GM21723 (cell line): ENCODE results near the gene LAMA5.
A peak's percentile ranks its signal among the peaks of the same experiment; 100 is the strongest.

Experiments
- ATAC-seq: cut with Tn5 transposase; IDR thresholded peaks from one replicate; pipeline ENCODE4 v1.9.1; 2021; ENCODE audit warnings: mild to moderate bottlenecking, moderate library complexity; ENCODE audit not compliant: unreplicated experiment

The LAMA5 gene, protein sequence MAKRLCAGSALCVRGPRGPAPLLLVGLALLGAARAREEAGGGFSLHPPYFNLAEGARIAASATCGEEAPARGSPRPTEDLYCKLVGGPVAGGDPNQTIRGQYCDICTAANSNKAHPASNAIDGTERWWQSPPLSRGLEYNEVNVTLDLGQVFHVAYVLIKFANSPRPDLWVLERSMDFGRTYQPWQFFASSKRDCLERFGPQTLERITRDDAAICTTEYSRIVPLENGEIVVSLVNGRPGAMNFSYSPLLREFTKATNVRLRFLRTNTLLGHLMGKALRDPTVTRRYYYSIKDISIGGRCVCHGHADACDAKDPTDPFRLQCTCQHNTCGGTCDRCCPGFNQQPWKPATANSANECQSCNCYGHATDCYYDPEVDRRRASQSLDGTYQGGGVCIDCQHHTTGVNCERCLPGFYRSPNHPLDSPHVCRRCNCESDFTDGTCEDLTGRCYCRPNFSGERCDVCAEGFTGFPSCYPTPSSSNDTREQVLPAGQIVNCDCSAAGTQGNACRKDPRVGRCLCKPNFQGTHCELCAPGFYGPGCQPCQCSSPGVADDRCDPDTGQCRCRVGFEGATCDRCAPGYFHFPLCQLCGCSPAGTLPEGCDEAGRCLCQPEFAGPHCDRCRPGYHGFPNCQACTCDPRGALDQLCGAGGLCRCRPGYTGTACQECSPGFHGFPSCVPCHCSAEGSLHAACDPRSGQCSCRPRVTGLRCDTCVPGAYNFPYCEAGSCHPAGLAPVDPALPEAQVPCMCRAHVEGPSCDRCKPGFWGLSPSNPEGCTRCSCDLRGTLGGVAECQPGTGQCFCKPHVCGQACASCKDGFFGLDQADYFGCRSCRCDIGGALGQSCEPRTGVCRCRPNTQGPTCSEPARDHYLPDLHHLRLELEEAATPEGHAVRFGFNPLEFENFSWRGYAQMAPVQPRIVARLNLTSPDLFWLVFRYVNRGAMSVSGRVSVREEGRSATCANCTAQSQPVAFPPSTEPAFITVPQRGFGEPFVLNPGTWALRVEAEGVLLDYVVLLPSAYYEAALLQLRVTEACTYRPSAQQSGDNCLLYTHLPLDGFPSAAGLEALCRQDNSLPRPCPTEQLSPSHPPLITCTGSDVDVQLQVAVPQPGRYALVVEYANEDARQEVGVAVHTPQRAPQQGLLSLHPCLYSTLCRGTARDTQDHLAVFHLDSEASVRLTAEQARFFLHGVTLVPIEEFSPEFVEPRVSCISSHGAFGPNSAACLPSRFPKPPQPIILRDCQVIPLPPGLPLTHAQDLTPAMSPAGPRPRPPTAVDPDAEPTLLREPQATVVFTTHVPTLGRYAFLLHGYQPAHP (N-terminal part only)

DNA sequence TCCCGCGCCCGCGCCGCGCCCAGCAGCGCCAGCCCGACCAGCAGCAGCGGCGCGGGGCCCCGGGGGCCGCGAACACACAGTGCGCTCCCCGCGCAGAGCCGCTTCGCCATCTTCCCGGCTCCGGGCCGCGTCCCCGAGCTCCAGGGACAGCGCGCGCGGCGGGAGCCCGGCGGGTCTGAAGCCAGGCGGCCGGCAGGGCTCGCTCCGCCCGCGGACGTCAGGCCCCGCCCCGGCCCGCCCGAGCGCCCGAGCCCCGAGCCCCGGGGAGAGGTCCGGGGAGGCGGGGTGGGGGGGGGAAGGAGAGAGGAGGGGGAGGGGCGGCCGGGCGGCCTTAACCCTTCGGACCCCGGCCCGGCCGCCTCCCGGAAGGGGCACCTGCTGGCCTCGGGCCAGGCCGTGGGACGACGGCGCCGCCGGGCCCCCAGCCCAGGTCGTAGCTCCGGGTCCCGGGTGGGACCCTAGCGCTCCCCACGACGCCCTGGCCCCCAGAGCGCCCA lies at the start of gene LAMA5:
Gene LAMA5, minus strand, starts transcription at position 177 of the 497 bp plus-strand sequence. Its CDS starts 67 bp downstream, at position 110.
- no peak for ATAC-seq

DNA sequence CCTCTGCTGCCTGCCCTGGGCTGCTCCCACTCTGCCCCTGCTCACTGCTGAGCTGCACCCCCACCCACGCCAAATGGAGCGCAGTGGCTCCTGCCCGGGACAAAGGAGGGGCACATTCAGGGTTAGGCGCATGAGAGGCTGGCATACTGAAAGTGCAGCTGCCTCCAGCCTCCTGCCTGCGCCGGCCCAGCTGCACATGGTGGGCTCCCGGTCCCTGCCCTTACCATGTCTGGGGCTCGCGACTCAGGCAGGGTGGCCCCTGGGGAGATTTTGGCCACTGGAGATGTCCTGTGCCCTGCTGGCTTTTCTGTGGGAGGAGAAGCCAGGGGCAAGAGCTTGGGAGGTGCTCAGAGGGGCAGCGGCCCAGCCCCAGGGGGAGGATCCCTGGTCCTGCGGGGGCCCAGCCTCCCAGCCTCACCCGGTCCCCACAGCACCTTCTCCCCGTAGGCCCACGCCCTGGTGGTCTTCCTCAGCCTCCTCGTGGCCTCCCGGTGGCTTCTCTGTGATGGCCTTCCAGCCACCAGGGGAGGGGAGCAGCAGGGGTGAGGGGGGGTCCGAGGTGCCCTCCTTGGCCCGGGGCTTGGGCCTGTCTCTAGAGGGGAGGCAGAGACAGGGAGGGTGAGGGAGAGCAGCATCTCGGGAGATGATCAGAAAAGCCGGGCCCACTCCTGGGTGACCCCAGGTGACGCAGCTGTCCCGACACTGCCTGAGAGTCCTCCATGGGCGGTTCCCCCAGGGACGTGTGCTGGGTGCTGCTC lies 48.4 kb upstream of the LAMA5 start:
- no peak for ATAC-seq

DNA sequence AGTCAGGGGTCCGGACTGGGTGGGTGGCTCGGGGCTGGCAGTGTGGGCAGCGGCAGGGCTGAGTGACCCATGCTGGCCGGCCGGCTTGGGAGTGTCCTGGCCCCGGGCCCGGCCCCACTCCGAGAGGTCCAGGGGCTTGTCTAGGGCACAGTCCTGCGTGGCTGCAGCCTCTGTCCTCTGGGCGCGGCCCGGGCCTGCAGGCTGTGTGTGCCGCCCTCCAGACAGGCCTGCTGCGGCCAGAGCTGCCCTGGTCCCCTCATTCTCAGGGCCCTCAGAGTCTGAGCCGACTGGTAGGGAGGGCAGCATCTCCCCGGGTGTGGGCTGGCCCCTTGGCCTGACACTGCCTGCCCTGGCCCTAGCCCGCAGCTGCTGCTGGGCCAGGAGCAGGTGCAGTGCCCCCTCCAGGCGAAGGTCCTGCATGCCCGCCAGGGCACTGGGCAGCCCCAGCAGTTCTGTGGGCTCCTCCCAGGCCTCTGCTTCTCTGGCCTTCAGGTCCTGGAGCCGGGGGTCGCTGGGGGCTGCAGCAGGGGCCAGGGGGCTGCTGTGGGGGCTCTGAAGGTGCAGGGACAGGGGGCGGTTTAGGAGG lies 46.9 kb upstream of the LAMA5 start:
- ATAC-seq = no peak

DNA sequence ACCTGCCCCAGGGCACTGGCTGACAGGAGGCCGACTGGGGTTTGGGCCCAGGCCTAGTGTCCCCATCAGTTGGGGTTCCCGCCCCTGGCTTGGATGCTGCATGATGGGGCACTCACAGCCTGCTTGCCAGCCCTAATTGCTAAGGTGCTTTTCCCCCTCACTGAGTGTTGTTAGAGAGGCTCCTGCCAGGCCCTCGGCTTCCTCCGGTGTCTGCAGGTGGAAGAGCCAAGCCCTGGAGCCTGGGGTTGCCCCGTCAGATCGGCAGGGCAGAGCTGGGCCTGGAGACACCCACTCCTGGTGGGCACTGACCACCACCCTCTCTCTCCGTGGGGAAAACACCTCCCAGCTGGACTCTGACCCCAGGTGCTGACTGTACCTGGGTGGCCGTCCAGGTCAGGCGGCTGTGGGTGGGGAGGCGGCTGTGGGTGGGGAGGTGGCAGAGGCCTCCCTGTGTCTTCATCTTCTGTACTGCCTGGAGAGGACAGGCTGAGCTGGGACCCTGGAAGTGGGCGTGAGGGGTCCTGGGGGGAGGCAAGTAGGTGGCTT lies 46.0 kb upstream of the LAMA5 start:
- ATAC-seq = no peak

DNA sequence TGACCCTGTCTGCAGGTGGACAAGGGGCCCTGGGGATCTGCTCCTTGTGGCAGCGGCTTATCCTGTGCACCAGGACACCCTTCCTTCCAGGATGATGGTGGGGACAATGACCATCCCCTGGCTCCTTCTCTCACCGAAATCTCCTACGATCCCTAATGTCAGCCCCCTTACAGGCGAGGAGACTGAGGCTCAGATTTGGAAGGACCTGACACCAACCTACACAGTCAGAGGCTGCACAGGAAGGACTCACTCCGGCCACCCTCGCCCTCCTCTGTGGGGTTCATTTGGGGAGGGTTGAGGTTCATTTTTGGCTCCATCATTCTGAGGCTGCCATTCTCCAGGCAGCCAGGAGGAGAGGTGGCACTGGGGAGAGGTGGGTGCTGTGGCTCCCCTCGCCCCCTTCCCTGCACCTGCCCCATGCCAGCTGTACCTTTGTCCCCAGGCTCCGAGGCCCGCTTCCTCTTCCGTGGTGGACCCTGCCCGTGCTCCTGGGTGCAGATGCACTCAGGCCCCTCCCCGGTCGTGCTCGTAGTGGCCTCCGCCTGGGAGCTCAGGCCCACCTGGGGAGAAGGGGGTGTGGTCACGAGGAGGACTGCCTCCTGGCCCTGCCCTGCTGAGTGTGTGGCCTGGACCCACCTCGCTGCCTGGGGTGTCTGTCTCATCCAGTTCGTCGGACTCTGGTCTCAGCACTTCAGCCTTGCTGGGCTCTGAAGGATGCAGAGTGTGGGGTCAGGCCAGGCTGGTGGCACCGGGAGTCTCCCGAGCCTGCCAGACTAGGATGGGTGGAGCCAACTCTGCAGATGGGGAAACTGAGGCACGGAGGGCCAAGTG lies 45.3 kb upstream of the LAMA5 start:
- ATAC-seq = no peak

DNA sequence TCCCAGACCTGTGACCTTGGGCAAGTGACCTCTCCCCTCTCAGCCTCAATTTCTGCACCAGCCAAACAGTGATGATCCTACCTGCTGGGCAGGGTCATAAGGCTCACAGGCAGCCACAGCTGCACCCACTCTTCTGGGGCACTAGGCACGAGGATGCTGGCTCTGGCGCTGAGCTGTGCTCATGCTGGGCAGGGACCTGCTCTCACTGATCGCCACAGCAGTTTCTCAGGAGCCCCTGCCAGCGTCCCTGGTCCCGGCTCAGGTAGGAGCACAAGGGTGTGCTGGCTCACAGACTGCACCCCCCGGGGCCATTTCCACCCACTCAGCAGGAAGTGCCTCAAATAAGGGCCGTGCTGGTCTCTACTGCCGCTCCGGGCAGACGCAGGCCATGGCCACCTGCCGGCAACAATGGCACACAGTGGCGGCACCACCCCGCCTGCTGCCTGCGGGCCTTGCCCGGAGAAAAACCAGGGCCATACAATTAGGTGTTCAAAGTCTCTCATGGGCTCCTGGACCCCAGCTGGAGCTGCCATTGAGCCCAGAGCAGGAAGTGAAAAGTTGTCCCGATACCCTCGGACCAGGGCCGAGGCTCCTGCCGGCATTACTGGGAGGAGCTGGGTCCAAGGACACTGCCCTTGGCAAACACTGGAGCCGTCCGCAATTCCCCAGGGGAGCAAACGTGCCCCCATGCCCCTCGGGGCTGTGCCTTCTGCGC lies 44.5 kb upstream of the LAMA5 start:
- no peak for ATAC-seq

DNA sequence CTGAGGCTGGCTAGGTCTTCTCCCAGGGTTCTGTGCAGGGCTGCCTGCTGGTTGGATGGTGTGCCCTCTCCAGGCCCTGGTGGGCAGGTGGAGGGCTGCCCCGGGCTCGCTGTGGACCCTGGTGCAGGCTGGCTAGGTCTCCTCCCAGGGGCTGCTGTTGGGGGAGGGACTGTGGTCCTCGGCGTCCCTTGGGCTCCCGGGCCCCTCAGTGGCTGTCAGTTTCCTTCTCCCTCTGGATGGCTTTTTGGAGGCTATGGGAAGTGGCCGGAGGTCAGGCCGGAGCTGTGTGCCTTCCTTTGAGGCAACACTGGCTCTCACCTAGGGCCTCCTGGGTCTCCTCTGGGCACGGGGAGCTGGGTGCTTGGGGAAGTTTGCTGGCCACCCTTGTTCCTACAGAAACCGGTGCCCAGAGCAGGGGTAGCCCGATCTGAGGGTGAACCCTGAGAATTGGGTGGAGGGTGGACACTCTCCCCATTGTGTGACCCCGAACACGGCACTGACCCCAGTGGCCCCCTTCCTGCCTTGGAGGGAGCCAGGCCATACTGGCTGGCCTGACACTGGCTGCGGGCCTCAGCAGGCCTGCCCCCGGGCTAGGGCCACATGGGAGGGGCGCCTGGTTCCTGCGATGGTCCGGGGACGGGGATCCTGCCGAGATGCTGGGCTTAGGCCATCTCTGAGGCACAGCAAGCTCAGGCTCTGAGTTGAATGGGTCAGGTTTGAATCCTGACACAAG lies 43.8 kb upstream of the LAMA5 start:
- no peak for ATAC-seq

DNA sequence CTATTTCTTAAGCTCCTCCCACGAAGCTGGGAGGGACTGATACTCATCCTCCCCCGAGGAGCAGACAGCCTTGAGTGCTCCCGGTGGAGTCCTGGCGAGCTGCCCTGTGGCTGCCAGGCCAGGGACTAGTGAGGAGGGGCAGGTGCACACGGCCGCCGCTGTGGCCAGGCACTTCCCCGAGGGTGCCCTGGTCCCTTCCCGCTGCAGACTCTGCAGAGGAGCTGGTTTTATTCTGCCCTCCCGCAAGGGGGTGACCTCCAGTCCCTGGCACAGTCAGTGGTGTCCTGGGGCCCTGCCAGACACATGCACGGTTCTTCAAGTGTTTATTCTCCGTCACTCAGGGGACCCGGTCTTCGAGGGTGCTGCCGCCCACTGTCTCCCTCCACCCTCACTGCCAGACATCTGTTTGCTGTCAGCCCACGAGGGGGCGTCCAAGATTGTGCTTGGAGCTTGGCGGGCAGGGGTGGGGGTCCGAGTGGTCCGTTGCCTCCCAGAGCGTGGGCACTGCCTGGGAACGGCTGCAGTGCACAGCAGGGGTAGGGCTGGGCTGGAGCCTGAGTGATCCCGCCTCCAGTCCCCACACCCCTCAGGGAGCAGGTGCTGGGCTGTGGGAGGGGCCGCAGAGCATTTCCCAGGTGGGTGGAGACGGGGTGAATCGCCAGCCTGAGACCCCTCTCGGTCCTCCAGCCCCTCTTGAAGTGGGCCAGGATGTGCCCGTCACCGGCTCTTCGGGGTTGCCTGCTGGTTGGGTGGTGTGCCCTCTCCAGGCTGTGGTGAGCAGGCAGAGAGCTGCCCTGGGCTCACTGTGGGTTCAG lies 43.0 kb upstream of the LAMA5 start:
- ATAC-seq = no peak

DNA sequence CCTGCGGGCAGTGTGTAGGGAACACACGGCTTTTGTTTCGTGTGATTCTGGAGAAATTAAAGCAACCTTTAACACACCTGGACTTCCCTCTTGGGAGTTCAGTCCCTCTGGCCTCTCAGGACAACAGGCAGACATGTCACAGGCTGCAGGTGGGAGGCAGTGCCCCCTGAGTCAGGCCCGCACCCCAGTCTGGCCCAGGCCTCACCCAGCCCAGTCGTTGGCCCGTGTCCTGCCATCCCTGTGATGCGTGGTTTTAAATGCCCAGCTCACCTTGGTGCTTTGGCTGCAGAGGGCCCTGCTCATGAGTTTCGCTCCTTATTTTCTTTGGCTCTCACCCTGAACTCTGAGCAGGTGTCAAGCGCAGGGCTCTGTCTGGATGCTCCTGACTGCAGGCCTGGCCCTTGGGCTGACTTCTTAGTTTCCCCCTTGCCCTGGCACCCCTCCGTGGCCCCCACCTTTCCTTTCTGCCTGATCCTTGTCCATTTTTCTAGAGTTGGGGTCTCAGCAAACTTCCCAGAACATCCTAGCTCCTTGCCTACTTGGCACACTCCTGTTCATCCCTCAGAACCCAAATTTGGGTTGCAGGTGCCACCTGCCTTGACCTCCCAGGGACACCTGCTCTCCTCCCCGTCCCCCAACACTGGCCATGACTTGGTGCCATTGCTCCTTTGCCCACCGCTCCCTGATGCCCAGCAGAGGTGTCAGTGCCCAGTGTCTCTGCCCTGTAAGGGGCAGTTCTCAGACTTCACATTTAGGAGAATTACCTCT lies 42.2 kb upstream of the LAMA5 start:
- ATAC-seq = no peak

DNA sequence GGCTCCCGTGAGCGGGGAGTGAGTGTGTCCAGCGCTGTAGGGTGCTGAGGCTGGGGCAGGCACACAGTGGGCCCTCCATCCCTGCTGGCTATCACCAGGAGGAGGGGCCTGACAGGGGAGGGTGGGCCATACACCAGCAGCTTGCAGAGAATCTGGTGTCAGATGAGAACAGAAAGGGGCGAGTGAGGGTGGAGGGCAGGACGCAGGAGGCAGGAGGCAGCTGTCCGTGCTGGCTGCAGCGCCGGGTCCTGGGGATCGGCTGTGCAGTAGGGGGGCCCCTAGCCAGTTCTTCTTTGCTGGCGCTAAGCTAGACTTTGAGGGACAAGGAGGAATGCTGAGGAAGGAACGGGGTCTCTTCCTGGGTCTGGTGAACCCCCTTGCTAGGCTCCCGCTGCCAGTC lies 41.5 kb upstream of the LAMA5 start:
- ATAC-seq = no peak

DNA sequence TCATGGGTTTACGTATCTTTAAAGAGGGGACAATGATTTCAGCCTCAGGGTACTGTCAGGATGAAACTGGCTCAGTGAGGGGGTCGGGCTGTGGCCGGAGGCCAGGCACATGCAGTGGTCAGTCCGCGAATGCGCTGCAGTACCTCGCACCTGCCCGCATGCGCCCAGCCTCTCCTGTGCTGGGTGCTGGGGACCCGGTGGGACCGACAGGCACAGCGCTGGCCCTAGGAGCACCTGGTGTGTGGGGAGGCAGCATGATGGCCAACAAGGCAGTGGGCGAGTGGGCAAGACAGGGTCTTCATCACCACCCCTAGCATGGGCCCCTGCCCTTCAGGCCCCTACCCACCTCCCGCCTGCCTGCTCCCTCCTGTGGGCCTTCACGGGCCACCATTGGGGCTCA lies 40.9 kb upstream of the LAMA5 start:
- ATAC-seq = no peak

DNA sequence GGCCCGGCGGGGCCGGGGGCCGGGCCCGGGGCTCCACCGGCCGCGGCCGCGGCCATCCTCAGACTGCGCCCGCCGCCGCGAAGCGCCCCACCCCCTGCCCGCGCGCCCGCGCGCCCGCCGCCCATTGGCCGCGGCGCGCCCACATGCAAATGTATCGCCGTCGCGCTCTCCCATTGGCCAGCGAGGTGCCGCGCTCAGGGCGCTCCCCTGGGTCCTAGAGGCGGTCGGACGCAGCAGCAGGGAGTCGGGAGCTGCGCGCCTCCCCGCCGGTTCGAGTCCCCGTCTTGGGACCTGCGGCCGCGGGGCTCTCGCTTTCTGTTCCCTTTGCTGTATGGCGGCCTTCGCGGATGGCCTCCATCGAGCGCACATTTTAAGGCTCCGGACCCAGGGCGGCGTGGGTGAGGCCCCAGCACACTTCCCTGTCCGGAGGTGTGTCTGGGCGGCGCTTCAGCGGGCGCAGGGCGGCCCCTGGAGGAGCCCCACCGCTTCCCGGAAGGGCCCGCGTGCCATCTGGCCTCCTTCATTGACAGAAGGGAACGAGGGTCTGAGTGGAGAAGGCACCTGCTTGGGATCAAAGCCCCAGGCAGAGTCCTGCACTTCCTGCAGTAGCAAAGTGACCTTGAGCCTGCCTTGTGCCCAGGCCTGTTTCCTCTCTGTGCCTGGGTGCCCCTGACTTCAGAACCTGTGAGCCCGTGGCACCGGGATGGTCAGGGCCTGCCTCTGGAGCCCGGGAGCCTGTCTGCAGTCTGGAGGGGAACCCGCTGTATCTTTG lies 40.3 kb upstream of the LAMA5 start, which contains the start of gene CABLES2:
Gene CABLES2, minus strand, starts transcription at position 65 of the 772 bp plus-strand sequence. Its CDS starts 9 bp downstream, at position 56.
- ATAC-seq = peak; percentile 82

DNA sequence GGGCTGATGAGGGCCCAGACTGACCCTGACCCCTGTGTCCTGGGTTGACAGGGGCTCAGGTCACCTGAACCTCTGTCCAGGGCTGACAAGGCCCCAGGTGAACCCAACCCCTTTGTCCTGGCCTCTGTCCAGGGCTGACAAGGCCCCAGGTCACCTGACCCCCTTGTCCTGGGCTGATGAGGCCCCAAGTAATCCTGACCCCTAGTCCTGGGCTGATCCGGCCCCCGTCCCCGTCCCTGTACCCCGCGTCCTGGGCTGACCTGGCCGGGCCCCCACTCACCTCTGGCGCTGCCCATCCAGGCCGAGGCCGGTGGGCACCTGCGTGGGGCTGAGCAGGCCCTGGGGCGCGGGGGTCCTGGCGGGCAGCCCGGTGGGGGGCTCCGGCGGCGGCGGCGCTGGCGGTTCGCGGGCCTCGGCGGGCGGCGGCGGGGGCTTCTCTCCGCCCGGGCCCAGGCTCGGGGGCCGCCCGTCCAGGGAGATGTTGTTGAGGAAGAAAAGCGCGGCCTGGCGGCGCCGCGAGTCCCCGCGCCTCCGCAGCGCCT lies 39.6 kb upstream of the LAMA5 start:
- ATAC-seq = no peak

DNA sequence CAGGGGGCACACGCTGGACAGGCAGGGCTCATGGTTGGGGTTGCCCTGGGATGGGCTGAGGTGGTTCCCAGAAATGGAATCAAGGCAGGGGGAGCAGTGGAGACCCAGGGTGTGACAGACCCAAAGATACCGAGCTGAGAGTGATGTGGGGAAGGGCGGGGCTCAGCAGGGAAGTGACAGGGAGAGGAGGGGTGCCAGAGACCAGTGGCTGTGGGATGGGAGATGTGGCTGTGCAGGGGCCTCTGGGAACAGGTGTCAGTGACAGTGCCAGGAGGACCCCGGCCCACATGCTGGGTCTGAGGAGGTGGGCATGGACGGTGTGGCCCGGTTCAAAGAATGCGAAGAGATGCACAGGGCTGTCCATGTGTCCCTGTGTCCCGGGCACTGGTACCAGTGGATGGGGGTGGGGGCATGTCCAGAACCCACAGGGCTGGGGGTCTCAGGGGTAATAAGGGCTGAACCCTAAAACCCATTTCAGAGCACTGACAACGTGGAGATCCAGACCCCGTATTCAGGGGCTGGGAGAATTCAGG lies 38.9 kb upstream of the LAMA5 start:
- no peak for ATAC-seq
